Measurements from ENCODE around the gene YJU2.

Gene YJU2

GRCh38 chr19:4298810-4299550, 52.1 kb downstream of the YJU2 start:
- no peak for DNase-seq (ENCODE audit: low spot score)

- DNase-seq (ENCODE audit: low spot score) = no peak
Observed at GRCh38 chr19:4300589-4300988, 53.7 kb downstream of the YJU2 start.

- DNase-seq (ENCODE audit: low spot score) = no peak
Observed at GRCh38 chr19:4301590-4302242, 54.8 kb downstream of the YJU2 start.

- no peak for DNase-seq (ENCODE audit: low spot score)
Observed at GRCh38 chr19:4302243-4302640, 55.4 kb downstream of the YJU2 start, which contains the start of gene TMIGD2. Gene TMIGD2 (minus strand): TSS chr19:4302389. CDS start chr19:4302385, 4 bp downstream.

GRCh38 chr19:4303819-4304537, 57.1 kb downstream of the YJU2 start:
- DNase-seq (ENCODE audit: low spot score) = no peak

GRCh38 chr19:4304538-4305256, 57.8 kb downstream of the YJU2 start, which contains the start of gene FSD1:
Gene FSD1 (plus strand): TSS chr19:4304598. CDS start chr19:4304747, 149 bp downstream.
- peak; percentile 95 for DNase-seq (ENCODE audit: low spot score)

GRCh38 chr19:4305257-4305612, 58.4 kb downstream of the YJU2 start:
- no peak for DNase-seq (ENCODE audit: low spot score)

- DNase-seq (ENCODE audit: low spot score) = no peak
Observed at GRCh38 chr19:4305659-4306058, 58.8 kb downstream of the YJU2 start.

GRCh38 chr19:4310247-4311121, 63.6 kb downstream of the YJU2 start:
- DNase-seq (ENCODE audit: low spot score) = no peak

GRCh38 chr19:4313847-4314490, 67.1 kb downstream of the YJU2 start:
- no peak for DNase-seq (ENCODE audit: low spot score)

GRCh38 chr19:4316956-4317355, 70.1 kb downstream of the YJU2 start:
- no peak for DNase-seq (ENCODE audit: low spot score)

GRCh38 chr19:4318460-4318859, 71.6 kb downstream of the YJU2 start:
- DNase-seq (ENCODE audit: low spot score) = no peak
